ENCODE measurements around the gene CARD9.

GRCh38 chr9:136358016-136358415 lies 15.5 kb downstream of the CARD9 start:
- TF ChIP-seq CTCF (IDR thresholded peaks at IDR 0.05 in 8 of 11, conservative IDR thresholded peaks at IDR 0.05 in 3 of 11), result no peak
- no peak for TF ChIP-seq POLR2A (IDR thresholded peaks at IDR 0.05)
- peak in 1 of 3 donors; percentile 7 for TF ChIP-seq POLR2AphosphoS5 (IDR thresholded peaks at IDR 0.05)
